Fibroblast of the conjunctiva (primary cell): Measurements from ENCODE around the gene ZBTB44.

ENCODE experiments used
- DNase-seq: peaks from one replicate; pipeline ENCODE4 v3.0.0-alpha.2; 2010; ENCODE audit warnings: low read depth

ZBTB44 gene

DNA sequence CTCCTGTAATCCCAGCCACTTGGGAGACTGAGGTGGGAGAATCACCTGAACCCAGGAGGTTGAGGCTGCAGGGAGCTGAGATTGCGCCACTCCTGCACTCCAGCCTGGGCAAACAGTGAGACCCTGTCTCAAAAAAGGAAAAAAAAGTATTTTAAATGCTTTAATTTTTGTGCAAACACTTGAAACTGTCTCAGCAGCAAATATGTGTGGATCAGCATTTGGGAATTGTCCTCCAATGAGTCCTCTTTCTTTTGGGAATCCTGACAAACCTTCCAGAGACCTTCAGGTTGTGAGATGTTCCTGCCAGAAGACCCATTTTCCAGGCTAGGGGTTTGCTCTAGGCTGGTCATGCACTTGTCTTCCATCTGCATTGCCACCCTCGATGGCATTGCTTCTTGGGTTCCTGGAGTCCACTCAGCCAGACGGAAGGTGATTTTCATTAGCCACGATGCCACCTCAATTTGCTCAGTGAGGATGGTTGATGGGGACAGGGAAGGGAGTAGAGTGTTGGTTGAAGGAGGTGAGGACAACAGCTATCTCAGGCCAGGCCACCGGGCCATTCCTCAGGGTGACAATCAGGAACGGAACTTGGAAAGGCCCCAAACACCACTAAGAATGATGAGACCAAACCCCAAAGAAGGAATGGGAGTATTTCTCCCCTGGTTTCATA, 99.7 kb downstream of the ZBTB44 start:
- DNase-seq, result no peak

GRCh38 chr11:130213979-130214281, 100.8 kb downstream of the ZBTB44 start:
- no peak for DNase-seq

DNA sequence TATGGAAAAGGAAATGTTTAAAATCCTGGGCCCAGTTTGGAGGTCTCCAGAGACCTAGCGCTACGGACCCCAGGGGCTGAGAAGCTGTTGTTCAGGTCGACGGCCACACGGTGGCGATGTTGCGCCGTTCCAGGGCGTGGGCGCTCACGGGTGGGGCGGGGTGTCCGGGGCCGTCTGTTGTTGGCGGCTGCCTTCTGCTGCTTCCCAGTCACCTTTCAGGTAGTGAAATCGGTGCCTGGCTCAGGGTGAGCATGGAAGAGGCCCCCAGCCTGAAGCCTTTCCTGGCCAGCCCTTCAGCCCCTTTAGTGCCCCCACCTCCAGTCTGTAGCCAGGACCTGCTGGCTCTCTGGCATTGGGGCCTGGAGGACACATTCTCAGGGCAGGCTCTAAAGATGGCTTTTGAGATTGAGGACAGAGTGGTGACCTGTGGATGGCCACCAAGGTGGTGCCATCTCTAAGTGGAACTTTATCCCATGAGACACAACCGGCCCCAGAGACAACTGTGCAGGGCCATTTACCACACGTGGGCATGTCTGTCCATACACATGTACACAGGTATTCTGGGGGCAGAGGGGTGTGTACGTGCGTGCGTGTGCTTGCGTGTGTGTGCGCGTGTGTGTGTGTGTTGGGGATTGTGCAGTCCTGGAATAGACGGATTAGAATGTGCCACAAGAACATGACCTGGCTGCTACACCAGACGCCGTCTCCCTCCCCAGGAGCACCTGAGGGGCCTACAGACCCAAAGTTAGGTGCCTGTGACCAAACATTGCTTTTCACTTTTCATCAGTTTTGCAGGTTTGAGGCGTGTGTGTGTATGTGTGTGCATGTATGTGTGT, 101.4 kb downstream of the ZBTB44 start:
- DNase-seq, result no peak

- DNase-seq, result no peak
These were observed 102.2 kb downstream of the ZBTB44 start for GRCh38 chr11:130212431-130212961.

DNA sequence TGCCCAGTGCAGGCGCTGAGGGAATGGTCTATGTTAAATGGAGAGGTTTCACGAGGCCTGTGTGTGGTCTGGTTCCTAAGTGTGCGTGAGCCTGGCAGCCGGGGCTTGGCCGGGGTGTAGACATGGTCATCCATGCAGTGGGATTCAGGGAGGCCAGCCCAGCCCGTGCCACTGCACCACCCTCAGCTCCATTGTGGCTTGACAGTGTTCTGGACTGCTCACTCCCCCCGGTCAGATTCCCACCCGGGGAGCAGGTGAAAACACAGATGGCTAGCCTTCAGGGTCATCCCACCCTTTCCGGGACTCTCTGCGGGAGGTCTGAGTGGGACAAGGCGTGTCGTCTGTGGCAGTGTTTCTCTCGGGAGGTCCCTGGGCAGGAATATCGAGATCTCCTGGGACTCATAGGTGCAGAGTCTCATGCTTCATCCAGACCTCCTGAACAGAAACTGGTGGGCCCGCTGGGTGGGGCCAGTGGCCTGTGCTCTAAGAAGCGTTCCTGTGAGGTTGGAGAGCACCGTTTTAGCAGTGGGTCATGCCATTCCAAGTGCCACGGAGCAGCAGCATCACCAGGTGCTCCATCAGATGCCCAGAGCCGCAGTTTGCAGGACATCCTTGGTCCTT, 102.8 kb downstream of the ZBTB44 start:
- no peak for DNase-seq

DNA sequence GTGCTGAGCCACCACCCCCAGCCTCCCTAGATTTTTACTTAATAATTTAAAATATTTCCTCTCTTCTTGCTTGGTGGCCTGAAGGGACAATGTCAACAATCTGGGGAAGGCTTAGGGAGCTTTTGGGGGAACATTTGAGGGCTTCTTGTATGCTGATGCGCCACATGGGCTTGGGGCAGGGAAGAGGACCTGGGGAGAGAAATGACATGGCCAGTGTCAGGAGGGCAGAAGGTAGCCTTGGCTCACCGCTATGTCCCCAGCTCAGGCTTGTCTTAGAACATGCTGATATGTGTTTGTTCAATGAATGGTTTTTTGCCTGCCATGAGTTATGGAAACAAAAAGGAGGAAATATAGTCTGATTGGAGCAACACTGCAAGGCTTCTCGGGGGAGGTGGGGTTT, 103.6 kb downstream of the ZBTB44 start:
- no peak for DNase-seq

DNA sequence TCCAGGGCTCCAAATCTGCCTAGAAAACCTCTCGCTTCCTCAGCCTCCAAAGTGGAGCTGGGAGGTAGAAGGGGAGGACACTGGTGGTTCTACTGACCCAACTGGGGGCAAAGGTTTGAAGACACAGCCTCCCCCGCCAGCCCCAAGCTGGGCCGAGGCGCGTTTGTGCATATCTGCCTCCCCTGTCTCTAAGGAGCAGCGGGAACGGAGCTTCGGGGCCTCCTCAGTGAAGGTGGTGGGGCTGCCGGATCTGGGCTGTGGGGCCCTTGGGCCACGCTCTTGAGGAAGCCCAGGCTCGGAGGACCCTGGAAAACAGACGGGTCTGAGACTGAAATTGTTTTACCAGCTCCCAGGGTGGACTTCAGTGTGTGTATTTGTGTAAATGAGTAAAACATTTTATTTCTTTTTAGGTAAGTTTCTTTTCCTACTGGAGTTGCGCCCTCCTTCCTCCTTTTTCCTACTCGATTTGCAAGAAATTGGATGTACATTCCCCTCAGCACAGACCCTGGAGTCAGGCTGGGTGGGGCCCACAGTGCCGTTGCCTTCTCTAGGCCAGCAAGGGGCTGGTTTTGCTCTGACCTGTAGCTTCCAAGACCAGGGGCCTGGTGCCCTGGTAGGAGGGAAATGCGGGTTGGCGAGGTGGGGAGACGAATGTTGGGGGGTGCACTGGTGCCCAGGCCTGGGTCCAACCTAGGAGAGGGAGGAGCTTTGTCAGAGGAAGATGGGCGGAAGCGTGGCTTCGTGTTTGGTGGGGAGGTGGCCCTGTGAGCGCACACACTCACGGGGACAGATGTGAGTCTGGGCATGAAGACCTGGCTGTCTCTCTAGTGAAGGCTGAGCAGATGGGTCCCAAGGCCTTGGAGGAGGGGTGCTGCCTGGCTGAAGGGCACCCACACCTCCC, 104.5 kb downstream of the ZBTB44 start:
- DNase-seq, result no peak

DNA sequence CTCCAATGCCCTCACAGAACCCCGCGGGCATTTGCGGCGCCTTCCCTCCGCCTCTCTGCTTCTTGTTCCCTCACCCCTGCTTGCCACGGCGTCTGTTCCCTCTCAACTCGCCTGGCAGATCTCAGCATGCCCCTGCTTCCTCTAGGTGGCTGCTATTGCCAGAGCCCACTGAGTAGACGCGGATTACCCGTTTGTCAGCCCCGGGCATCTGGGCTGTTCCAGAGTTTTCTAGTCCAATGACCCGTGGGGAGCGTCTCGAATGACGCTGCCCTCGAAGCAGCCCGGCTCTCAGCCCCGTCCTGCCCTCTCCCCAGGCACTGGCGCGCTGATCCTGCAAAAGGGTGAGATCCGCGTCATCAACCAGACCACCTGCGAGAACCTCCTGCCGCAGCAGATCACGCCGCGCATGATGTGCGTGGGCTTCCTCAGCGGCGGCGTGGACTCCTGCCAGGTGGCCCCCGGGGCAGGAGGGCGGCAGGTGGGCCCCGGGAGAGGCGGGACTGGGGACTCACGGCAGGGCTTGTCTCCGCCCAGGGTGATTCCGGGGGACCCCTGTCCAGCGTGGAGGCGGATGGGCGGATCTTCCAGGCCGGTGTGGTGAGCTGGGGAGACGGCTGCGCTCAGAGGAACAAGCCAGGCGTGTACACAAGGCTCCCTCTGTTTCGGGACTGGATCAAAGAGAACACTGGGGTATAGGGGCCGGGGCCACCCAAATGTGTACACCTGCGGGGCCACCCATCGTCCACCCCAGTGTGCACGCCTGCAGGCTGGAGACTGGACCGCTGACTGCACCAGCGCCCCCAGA, 105.4 kb downstream of the ZBTB44 start:
- no peak for DNase-seq

GRCh38 chr11:130208241-130209127, 106.2 kb downstream of the ZBTB44 start:
- DNase-seq, result no peak

- no peak for DNase-seq
These were observed 108.6 kb downstream of the ZBTB44 start for GRCh38 chr11:130206141-130206540.

GRCh38 chr11:130204703-130205095, 110.0 kb downstream of the ZBTB44 start:
- no peak for DNase-seq

DNA sequence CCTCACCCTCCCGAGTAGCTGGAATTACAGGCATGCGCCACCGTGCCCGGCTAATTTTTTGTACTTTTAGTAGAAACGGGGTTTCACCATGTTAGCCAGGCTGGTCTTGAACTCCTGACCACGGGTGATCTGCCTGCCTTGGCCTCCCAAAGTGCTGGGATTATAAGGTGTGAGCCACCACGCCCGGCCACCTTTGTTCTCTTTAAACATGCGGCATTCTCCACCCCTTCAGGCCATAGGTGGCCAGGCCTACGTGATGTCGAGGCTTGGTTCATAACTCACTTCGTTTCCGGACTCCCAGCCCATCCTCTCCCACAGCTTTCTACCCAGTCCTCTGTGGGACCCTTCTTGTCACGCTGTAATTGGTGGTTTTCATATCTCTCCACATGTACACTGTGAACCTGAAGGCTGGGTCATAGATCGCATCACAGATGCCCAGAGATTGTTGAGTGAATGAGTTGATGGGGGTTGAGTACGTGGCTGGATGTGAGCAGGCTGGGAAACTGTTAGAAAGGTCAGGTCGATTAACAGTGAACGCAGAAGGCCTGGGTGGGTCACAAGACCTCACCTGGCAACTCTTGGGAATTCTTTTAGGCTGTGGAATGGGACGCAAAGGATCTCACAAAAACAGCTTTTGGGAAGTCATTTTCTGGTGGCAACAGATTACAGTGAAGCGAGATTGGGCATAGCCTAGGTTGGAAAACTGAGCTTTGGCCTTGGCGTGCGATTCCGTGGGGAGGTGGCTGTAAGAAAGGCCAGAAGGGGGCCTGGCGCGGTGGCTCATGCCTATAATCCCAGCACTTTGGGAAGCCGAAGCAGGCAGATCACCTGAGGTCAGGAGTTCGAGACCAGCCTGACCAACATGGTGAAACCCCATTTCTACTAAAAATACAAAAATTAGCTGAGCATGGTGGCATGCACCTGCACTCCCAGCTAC, 110.7 kb downstream of the ZBTB44 start:
- no peak for DNase-seq

DNA sequence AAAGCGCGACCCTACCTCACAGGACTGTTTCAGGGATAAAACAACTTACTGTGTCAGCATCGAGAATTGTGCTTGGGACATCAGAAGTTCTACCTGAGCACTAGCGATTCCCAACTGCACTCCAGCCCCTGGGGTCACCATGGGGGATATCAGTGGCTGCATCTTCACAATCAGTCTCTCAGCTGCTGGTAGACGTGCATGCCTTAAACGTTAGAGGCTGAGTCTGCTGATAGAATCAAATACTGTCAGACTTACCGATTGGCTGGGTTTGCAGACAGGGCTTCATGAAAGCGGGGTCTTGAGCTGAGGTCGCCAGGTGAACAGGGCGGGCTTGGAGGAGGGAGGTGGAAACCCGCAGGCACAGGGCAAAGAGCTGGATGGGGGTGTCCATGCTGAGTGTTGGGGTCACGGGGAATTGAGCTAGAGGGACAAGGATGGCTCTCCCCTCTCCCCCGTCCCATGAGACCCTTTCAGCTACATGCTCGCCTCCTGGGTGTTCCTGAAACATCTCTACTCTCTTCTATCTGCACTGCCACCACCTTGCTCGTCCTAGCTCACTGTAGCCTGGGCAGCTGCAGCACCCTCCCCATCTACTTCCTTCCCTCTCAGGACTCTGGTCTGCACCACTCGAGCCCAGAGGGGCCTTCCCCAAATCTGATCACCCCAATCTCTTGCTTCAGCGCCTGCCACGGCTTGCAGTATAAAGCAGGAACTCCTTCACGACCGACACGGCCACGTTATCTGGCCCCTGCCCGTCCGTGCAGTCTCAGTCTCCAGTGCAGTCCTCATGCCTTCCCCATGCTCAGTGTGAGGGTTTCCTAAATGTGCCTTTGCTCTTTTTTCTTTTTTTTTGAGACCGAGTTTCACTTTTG, 111.7 kb downstream of the ZBTB44 start:
- DNase-seq, result no peak

DNA sequence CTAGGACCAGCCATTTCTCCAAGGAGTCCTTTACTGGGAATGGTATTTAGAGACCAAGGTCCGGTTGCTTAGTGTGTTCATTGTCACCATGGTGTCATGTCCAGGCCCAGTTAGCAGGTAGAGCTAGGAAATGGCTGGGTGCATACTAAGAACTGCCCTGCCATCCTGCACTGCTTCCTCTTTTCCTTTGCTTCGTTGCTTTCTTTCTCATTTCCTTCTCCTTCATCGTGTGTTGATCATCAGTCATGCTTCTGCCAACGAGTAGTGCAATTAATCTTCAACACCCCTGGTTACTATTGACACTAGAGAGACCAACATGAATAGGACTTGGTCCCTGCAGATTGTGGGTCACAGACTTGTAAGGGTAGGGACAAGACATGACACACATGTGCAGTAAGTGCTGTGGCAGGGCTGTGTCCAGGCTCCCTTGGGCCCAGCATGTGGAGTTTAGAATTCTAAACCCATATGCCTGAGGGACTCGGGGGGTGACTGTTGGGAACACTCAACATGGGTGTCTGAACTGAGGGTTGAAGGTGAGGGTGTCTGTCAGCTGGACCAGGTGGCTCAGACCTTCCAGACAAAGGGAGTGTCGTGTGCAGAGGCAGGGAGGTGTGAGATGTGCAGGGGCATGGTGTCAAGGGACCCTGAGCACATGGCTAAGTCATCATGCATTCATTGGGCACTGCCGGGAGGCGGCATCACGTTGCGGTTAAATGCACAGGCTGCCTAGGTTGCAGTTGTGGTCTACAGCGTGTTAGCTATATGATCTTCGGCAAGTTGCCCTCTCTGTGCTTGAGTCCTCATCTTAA, 112.5 kb downstream of the ZBTB44 start:
- DNase-seq, result no peak

- no peak for DNase-seq
These were observed 113.7 kb downstream of the ZBTB44 start for GRCh38 chr11:130201026-130201425.

DNA sequence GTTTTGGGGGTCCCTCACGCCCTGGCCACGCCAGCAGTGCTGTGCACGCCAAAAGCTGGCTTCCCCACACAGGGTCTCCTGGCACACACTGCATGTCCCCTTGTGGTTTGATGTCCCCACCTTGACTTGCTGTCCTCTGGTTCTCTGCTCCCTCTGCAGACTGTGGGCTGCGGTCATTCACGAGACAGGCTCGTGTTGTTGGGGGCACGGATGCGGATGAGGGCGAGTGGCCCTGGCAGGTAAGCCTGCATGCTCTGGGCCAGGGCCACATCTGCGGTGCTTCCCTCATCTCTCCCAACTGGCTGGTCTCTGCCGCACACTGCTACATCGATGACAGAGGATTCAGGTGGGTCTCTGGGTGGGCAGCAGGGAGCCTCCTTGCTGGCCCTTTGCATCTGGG, 114.9 kb downstream of the ZBTB44 start:
- no peak for DNase-seq

DNA sequence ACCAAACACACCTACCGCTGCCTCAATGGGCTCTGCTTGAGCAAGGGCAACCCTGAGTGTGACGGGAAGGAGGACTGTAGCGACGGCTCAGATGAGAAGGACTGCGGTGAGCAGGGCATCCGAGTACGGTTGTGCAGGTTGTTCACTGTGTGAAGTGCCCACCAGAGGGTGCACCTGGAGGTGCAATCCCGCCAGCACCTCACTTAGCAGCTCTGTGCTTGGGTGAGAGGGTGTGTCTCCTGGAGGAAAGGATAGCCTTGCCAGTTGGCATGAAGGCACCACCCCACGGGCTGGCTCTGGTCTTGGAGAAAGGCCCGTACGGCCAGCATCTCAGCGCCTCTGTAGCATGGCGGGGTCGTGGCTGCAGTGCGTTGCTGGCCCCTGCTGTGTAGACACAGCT, 115.8 kb downstream of the ZBTB44 start:
- no peak for DNase-seq
